Large intestine (tissue), 3 donors: ENCODE results near the gene RHOB. TPM values are rescaled to one million over a fixed set of nuclear protein-coding genes. Genes with fewer than 3 reads are reported as not detected.
"Not testable (repeated sequence)": the region's sequence is repeated elsewhere in the genome, so short reads cannot be mapped to it uniquely, and the experiment has no call there.

Source experiments
- DNase-seq, 2 donors: peaks; one replicate each; pipeline versions ENCODE4 v3.0.0 to v3.0.0-alpha.2; 2013
- H3K27ac ChIP-seq: one replicate; pipeline ENCODE4 v1.5.1; 2013; ENCODE audit warnings: low read length
- H3K27me3 ChIP-seq: 2 replicates; pipeline ENCODE4 v1.6.1; 2013; ENCODE audit warnings: low read length; ENCODE audit not compliant: control insufficient read depth, insufficient read depth
- H3K36me3 ChIP-seq: 2 replicates; pipeline ENCODE4 v1.6.1; 2013; ENCODE audit warnings: low read length; ENCODE audit not compliant: control insufficient read depth, insufficient read depth
- H3K4me1 ChIP-seq: one replicate; pipeline ENCODE4 v1.6.1; 2013; ENCODE audit warnings: low read length; ENCODE audit not compliant: control insufficient read depth, insufficient read depth
- H3K4me3 ChIP-seq: one replicate; pipeline ENCODE4 v1.5.1; 2013; ENCODE audit warnings: low read length
- H3K9me3 ChIP-seq: one replicate; pipeline ENCODE4 v1.6.1; 2013; ENCODE audit warnings: mild to moderate bottlenecking, low read depth, low read length, moderate library complexity; ENCODE audit not compliant: control insufficient read depth
- WGBS: methylation state at CpG from one replicate; pipeline ENCODE4 v1.1.5; 2013; ENCODE audit warnings: low lambda C conversion rate; ENCODE audit not compliant: insufficient coverage; 5-methylcytosine and 5-hydroxymethylcytosine counted together
- polyA plus RNA-seq: library from polyadenylated mRNA; unstranded; fragments of 120-200 nt; gene quantifications from one replicate; pipeline ENCODE4 v1.2.1, GENCODE V29; 2013

The RHOB gene
- polyA plus RNA-seq, 1 donor, result 94.6 TPM

DNA sequence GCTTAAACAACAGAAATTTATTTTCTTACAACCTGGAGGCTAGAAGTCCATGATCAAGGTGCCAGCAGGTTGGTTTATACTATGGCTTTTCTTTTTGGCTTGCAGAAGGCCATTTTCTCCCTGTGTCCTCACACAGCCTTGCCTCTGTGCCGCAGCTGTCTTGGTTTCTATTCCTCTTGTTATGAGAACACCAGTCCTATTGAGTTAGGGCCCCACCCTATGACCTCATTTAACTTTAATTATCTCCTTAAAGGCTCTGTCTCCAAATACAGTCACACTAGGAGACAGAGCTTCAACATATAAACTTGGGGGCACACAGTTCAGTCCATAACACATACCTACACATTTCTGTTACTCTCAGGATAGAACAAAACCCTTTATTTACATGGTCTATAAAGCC is 17.3 kb upstream of the RHOB start:
- no peaks in the 10 kb centered on the region for H3K9me3 ChIP-seq
- no peaks in the 10 kb centered on the region for H3K36me3 ChIP-seq
- no peak overlapping the region for H3K4me3 ChIP-seq
- DNase-seq, result no peak
- no peak overlapping the region for H3K27ac ChIP-seq
- WGBS, result no CpG with 5 or more reads among the region's 1 CpG
- peaks cover 2% of the 10 kb centered on the region for H3K27me3 ChIP-seq
- H3K4me1 ChIP-seq, result no peaks in the 10 kb centered on the region

DNA sequence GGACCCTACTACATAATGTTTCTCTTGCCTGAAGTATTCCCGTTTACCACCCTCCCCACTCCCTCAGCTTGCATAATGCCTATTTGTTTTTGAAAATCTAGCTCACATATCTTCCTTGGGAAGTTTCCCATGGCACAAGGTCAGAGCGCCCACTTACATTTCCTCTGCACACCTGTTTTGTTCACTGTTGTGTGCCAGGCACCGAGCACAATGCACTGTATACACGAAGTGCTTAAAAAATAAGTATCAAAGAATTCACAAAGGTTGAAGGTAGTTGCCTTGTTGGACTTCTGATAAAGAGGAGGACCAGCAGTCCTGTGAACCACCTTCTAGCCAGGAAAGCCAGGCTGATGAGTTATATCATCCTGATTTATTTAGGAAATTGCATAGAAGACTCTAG is 16.8 kb upstream of the RHOB start:
- Histone ChIP-seq H3K27me3 (peaks cover 2% of the 10 kb centered on the region), H3K4me1 (no peaks in the 10 kb centered on the region), H3K4me3 (no peak overlapping the region), H3K36me3 (no peaks in the 10 kb centered on the region), H3K27ac (no peak overlapping the region), H3K9me3 (no peaks in the 10 kb centered on the region)
- no peak for DNase-seq
- 100% methylated on average over 1 of the region's 4 CpGs for WGBS

DNA sequence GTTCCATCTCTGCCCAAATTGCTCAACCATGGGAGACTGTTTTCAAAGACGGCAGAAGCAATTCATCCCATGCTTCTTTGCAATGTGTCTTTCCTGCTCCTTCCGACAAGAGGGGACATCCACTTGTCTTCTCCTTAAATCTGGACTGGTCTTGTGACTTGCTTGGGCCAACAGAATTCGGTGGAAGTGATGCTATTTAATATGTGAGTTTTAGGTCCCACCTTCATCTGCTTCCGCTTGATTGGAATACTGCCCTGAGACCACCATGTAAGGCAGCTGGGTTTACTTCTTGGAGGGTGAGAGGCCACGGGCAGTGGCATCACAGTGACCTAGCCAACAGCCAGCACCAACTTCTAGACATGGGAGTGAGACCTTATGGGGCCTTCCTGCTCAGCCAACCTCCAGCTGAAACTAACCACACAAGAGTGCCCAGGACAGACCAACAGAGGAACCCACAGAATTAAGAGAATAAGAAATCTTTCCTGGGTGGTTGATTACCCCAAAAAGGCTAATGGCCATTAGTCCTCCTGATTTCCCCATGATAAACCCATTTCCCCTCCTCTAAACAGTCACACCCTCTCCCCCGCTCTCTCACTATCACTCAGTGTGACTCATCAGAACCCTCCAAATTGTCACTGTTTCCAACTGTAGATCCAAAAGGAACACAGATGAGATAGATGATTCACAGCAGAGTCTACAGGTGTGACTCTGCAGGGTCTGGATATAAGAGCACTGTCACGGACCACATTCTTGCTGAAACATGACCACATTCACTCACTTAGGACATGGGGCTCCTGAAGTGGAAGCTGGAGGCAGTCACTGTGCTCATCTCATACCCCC is 16.2 kb upstream of the RHOB start:
- H3K36me3 ChIP-seq, result no peaks in the 10 kb centered on the region
- H3K4me1 ChIP-seq, result no peaks in the 10 kb centered on the region
- H3K4me3 ChIP-seq, result no peak overlapping the region
- H3K9me3 ChIP-seq, result no peaks in the 10 kb centered on the region
- no peak for DNase-seq
- H3K27ac ChIP-seq, result no peak overlapping the region
- 50% methylated on average over 2 of the region's 7 CpGs for WGBS
- H3K27me3 ChIP-seq, result peaks cover 2% of the 10 kb centered on the region

- WGBS, result no CpG with 5 or more reads among the region's 3 CpGs
- H3K27me3 ChIP-seq, result peaks cover 2% of the 10 kb centered on the region
- H3K4me1 ChIP-seq, result no peaks in the 10 kb centered on the region
- no peaks in the 10 kb centered on the region for H3K36me3 ChIP-seq
- H3K27ac ChIP-seq, result no peak overlapping the region
- DNase-seq, result no peak
- no peaks in the 10 kb centered on the region for H3K9me3 ChIP-seq
- H3K4me3 ChIP-seq, result no peak overlapping the region
Measured at GRCh38 chr2:20431301-20431698, 15.6 kb upstream of the RHOB start.

GRCh38 chr2:20431772-20432171 is 15.1 kb upstream of the RHOB start:
- Histone ChIP-seq H3K4me3 (no peak overlapping the region), H3K27me3 (peaks cover 2% of the 10 kb centered on the region), H3K4me1 (no peaks in the 10 kb centered on the region), H3K27ac (no peak overlapping the region), H3K9me3 (no peaks in the 10 kb centered on the region), H3K36me3 (no peaks in the 10 kb centered on the region)
- WGBS, result 60% methylated on average over 1 of the region's 5 CpGs
- no peak for DNase-seq

DNA sequence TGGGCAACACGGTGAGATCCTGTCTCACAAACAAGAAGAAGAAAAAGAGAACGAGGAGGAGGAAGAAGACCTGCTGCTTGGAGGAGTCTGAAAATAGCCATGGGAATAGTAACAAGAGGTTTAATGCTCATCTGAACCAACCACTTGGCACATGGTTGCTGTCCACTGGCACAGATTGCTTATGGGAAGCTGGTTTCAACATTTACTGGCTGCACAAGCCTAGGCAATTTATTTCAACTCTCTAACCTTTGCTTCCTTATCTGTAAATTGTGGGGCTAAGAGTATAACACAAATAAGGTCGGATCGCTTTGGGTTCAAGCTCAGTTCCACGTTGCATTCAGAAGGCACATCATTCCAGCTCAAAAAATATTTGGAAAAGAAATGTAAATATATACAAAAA is 14.2 kb upstream of the RHOB start:
- Histone ChIP-seq H3K9me3 (no peaks in the 10 kb centered on the region), H3K27me3 (peaks cover 2% of the 10 kb centered on the region), H3K27ac (no peak overlapping the region), H3K4me3 (no peak overlapping the region), H3K36me3 (no peaks in the 10 kb centered on the region), H3K4me1 (no peaks in the 10 kb centered on the region)
- WGBS, result 93% methylated on average over 2 of the region's 5 CpGs
- no peak for DNase-seq

GRCh38 chr2:20433249-20433648 is 13.6 kb upstream of the RHOB start:
- no peak for DNase-seq
- Histone ChIP-seq H3K9me3 (no peaks in the 10 kb centered on the region), H3K27me3 (peaks cover 2% of the 10 kb centered on the region), H3K4me1 (peaks cover under 1% of the 10 kb centered on the region), H3K36me3 (no peaks in the 10 kb centered on the region), H3K4me3 (no peak overlapping the region), H3K27ac (no peak overlapping the region)
- WGBS, result 92% methylated on average over 2 of the region's 7 CpGs

- Histone ChIP-seq H3K4me1 (peaks cover 3% of the 10 kb centered on the region), H3K27me3 (peaks cover 2% of the 10 kb centered on the region), H3K9me3 (no peaks in the 10 kb centered on the region), H3K36me3 (no peaks in the 10 kb centered on the region), H3K4me3 (no peak overlapping the region), H3K27ac (no peak overlapping the region)
- DNase-seq, result no peak
- no CpG with 5 or more reads among the region's 4 CpGs for WGBS
Measured at GRCh38 chr2:20433946-20434553, 12.8 kb upstream of the RHOB start.

GRCh38 chr2:20434588-20435294 is 12.1 kb upstream of the RHOB start:
- H3K4me3 ChIP-seq, result no peak overlapping the region
- no peak for DNase-seq
- no peak overlapping the region for H3K27ac ChIP-seq
- H3K36me3 ChIP-seq, result no peaks in the 10 kb centered on the region
- peaks cover 3% of the 10 kb centered on the region for H3K4me1 ChIP-seq
- 86% methylated on average over 1 of the region's 8 CpGs for WGBS
- H3K27me3 ChIP-seq, result peaks cover 2% of the 10 kb centered on the region
- no peaks in the 10 kb centered on the region for H3K9me3 ChIP-seq

GRCh38 chr2:20435456-20435855 is 11.4 kb upstream of the RHOB start:
- WGBS, result no CpG with 5 or more reads among the region's 9 CpGs
- H3K4me3 ChIP-seq, result not testable (repeated sequence)

More at GRCh38 chr2:20435456-20435855, 11.4 kb upstream of the RHOB start:
- not testable (repeated sequence) for H3K4me1 ChIP-seq, DNase-seq, H3K27ac ChIP-seq, H3K27me3 ChIP-seq, H3K36me3 ChIP-seq, H3K9me3 ChIP-seq
